ENCODE measurements around the gene LSS.
"Not testable (repeated sequence)": the region's sequence is repeated elsewhere in the genome, so short reads cannot be mapped to it uniquely, and the experiment has no call there.

LSS gene

GRCh38 chr21:46144464-46145070 lies 84.0 kb downstream of the LSS start:
- TF ChIP-seq POLR2A (IDR thresholded peaks at IDR 0.05; ENCODE audit: extremely low read depth, insufficient read length) (no peak), MYC (IDR thresholded peaks at IDR 0.05; ENCODE audit: low read depth, low read length) (no peak), MAX (IDR thresholded peaks at IDR 0.05; ENCODE audit: low read depth, low read length) (no peak), CTCF (IDR thresholded peaks at IDR 0.05; ENCODE audit: low read depth, low read length) (no peak)
- no peak overlapping the region for H3K4me3 ChIP-seq (ENCODE audit: low read depth, low read length)
- no peak for DNase-seq (ENCODE audit: low read depth)

DNA sequence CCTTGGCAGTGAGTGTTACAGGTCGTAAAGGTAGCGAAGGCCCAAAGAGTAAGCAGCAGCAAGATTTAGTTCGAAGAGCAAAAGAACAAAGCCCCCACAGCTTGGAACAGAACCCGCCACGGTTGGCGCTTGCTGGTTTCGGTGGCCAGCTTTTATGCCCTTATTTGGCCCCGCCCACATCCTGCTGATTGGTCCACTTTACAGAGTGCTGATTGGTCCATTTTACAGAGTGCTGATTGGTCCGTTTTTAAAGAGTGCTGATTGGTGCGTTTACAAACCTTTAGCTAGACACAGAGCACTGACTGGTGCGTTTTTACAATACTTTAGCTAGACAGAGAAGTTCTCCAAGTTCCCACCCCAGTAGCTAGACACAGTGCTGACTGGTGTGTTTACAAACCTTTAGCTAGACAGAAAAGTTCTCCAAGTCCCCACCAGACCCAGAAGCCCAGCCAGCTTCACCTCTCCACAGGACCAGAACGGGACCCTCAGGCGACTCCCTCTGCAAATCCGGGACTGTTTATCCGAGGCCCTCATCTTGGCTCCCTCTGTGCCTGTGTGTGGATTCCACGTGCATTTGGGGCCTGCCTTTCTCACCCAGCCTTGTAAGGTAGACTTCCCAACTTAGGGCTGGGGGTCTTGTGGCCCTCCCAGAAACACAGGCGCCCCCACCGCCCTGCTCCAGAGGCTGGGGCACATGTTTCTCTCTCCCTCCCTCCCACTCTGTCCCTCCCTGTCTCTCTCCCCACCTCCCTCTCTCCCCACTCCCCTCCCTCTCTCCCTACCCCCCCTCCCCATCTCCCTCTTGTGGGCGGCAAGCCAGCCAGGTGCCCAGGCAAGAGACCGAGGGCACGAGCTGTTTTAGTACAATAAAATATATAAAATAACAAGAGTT lies 85.7 kb downstream of the LSS start:
- TF ChIP-seq POLR2A (IDR thresholded peaks at IDR 0.05; ENCODE audit: extremely low read depth, insufficient read length) (no peak), MAX (IDR thresholded peaks at IDR 0.05; ENCODE audit: low read depth, low read length) (no peak)
- no peak for DNase-seq (ENCODE audit: low read depth)
- H3K4me3 ChIP-seq (ENCODE audit: low read depth, low read length), result no peak overlapping the region

DNA sequence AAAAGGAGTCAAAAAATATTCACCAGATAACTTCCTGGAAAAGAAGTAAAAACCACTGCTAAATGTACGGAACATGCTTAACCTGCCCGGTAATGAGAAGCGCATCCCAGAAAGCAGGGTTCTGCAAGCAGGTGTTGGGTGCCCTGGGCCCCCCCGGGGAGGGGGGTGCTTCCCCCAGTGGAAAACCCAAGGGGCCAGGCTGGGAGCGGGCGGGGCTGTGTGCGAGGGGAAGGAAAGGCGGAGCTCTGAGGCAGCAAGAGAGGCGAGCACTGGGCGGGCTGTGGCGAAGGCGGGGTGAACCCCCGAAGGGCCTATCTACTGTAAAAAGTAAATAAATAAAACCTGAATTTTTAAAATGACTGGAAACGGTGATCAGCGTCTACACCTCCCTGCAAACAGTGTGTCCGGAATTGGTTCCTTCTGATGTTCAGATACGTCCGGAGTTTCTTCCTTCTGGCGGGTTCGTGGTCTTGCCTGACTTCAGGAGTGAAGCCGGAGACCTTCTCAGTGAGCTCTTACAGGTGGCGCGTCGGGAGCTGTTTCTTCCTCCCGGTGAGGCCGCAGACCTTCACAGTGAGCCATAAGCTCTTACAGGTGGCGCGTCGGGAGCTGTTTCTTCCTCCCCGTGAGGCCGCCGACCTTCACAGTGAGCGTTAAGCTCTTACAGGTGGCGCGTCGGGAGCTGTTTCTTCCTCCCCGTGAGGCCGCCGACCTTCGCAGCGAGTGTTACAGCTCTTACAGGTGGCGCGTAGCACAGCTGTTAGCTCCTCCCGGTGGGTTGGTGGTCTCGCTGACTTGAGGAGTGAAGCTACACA lies 86.6 kb downstream of the LSS start:
- DNase-seq (ENCODE audit: low read depth), result no peak
- H3K4me3 ChIP-seq (ENCODE audit: low read depth, low read length), result no peak overlapping the region
- TF ChIP-seq POLR2A (IDR thresholded peaks at IDR 0.05; ENCODE audit: extremely low read depth, insufficient read length) (no peak), MYC (IDR thresholded peaks at IDR 0.05; ENCODE audit: low read depth, low read length) (no peak), MAX (IDR thresholded peaks at IDR 0.05; ENCODE audit: low read depth, low read length) (no peak), CTCF (IDR thresholded peaks at IDR 0.05; ENCODE audit: low read depth, low read length) (no peak)

DNA sequence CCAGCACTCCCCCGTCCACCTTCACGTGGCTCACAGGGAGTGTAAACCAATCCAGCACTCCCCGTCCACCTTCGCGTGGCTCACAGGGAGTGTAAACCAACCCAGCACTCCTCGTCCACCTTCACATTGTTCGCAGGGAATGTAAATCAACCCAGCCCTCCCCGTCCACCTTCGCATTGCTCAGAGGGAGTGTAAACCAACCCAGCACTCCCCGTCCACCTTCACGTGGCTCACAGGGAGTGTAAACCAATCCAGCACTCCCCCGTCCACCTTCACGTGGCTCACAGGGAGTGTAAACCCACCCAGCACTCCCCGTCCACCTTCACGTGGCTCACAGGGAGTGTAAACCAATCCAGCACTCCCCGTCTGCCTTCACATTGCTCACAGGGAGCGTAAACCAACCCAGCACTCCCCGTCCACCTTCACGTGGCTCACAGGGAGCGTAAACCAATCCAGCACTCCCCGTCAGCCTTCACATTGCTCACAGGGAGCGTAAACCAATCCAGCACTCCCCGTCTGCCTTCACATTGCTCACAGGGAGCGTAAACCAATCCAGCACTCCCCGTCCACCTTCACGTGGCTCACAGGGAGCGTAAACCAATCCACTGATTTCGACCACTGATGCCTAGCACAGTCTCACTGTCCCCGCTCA lies 88.1 kb downstream of the LSS start:
- DNase-seq (ENCODE audit: low read depth); H3K4me3 ChIP-seq (ENCODE audit: low read depth, low read length): not testable (repeated sequence)

- TF ChIP-seq MAX (IDR thresholded peaks at IDR 0.05; ENCODE audit: low read depth, low read length) (no peak), POLR2A (IDR thresholded peaks at IDR 0.05; ENCODE audit: extremely low read depth, insufficient read length) (no peak)
- no peak overlapping the region for H3K4me3 ChIP-seq (ENCODE audit: low read depth, low read length)
- DNase-seq (ENCODE audit: low read depth), result no peak
Measured at GRCh38 chr21:46139686-46140085, 88.9 kb downstream of the LSS start.

GRCh38 chr21:46138383-46138970 lies 90.1 kb downstream of the LSS start:
- TF ChIP-seq POLR2A (IDR thresholded peaks at IDR 0.05; ENCODE audit: extremely low read depth, insufficient read length) (no peak), MYC (IDR thresholded peaks at IDR 0.05; ENCODE audit: low read depth, low read length) (no peak), CTCF (IDR thresholded peaks at IDR 0.05; ENCODE audit: low read depth, low read length) (no peak), MAX (IDR thresholded peaks at IDR 0.05; ENCODE audit: low read depth, low read length) (no peak)
- DNase-seq (ENCODE audit: low read depth), result no peak
- no peak overlapping the region for H3K4me3 ChIP-seq (ENCODE audit: low read depth, low read length)

Measured in NB4 (cell line).